Stomach (tissue), 9 donors: ENCODE data around the gene NCAPD2. TPM values are rescaled to one million over a fixed set of nuclear protein-coding genes. Genes with fewer than 3 reads are reported as not detected.

ENCODE experiments used
- DNase-seq, 2 donors: peaks; one replicate each; pipeline versions ENCODE4 v3.0.0 to v3.0.0-alpha.2; 2013 to 2019
- H3K27ac ChIP-seq, 5 donors: fragments of 200-600 bp in 4 of 5; sonication (generic) in 4 of 5; one replicate each; pipeline ENCODE4 v1.5.1; 2013 to 2019; ENCODE audit warnings: mild to moderate bottlenecking in 1 of 5, moderate library complexity in 1 of 5
- H3K27me3 ChIP-seq, 3 donors: fragments of 200-600 bp; sonication (generic); one replicate each; pipeline ENCODE4 v1.5.1; 2017 to 2019; ENCODE audit warnings: mixed run types in 1 of 3
- H3K36me3 ChIP-seq, 4 donors: fragments of 200-600 bp; sonication (generic); 1 replicate in 3 of 4; 2 replicates in 1 of 4; pipeline ENCODE4 v1.5.1; 2016 to 2019
- H3K4me1 ChIP-seq, 4 donors: fragments of 200-600 bp; sonication (generic); one replicate each; pipeline ENCODE4 v1.5.1; 2016 to 2019
- H3K4me3 ChIP-seq, 4 donors: fragments of 200-600 bp; sonication (generic) in 3 of 4; one replicate each; pipeline ENCODE4 v1.5.1; 2016 to 2019; ENCODE audit warnings: mild to moderate bottlenecking in 1 of 4
- H3K9me3 ChIP-seq, 4 donors: fragments of 200-600 bp; sonication (generic); one replicate each; pipeline ENCODE4 v1.5.1; 2016 to 2019
- EP300 ChIP-seq: sonication (generic); formaldehyde crosslinking; IDR thresholded peaks from one replicate; pipeline ENCODE4 v1.6.1; 2017; ENCODE audit warnings: antibody characterized with exemption
- POLR2A ChIP-seq, 4 donors: fragments of 450-650 bp; IDR thresholded peaks; one replicate each; pipeline ENCODE4 v1.6.1; 2016; ENCODE audit warnings: antibody characterized with exemption in 4 of 4, control low read depth in 2 of 4, mild to moderate bottlenecking in 1 of 4, moderate library complexity in 1 of 4
- POLR2AphosphoS5 ChIP-seq, 3 donors: sonication (generic); formaldehyde crosslinking; IDR thresholded peaks; one replicate each; pipeline ENCODE4 v1.6.1; 2016; ENCODE audit warnings: antibody characterized with exemption in 3 of 3
- WGBS, 5 donors: extraction: QIAGEN DNeasy Blood & Tissue Kit in 3 of 5; methylation state at CpG; one replicate each; pipeline versions ENCODE4 v1.1.5 to v1.1.7; 2013 to 2018; 5-methylcytosine and 5-hydroxymethylcytosine counted together
- intact Hi-C: fragments of 100-400 bp; cut with DNase I; formaldehyde crosslinking; loops from one replicate; pipeline ENCODE4 v1.15.1; 2023; ENCODE audit warnings: low total_unique reads
- polyA plus RNA-seq, 3 donors: library from polyadenylated mRNA; stranded (reverse); fragments of 200-250 nt; gene quantifications; one replicate each; pipeline ENCODE4 v1.2.3, GENCODE V29; 2013
- total RNA-seq, 5 donors: library from RNA; depleted of rRNA; stranded (reverse); fragments of >200 nt; gene quantifications; one replicate each; pipeline versions ENCODE4 v1.1.0 to v1.2.3, GENCODE V29; 2014 to 2016
- TF ChIP-seq, protein P1 (sequence below), 7 experiments: fragments of 450-650 bp in 4 of 7; fragments of 200-600 bp in 3 of 7; sonication (generic) in 3 of 7; IDR thresholded peaks; one replicate each; pipeline ENCODE4 v1.5.1; 2016 to 2019; ENCODE audit warnings: antibody characterized with exemption in 7 of 7, control low read depth in 2 of 7, mild to moderate bottlenecking in 1 of 7
- donor health status: healthy with polysubstance abuse.
- donor health status: Bipolar disorder and iron deficiency.
- donor health status: healthy.

NCAPD2 gene
- total and polyA plus RNA-seq, 8 donors = 8.3 to 105 (median 17.6) TPM

DNA sequence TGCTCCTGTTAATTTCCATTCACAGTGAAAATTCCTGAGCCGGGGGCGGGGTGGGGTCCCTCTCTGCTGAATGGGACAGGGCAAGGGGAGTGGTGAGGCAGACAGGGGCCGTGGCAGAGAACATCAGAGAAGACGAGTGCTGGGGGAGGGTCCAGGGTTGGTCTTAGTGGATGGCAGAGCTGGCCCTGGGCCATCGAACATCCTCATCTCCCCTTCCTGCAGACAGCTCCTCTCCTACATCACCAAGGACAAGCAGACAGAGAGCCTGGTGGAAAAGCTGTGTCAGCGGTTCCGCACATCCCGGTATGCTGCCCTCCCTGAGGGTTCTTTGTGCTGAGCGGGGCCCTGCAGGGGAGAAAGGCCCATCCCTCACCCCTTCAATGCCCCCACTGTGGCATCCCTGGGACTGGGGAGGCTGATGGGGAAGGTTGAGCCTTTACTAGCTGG lies 35.4 kb downstream of the NCAPD2 start:
- no peak overlapping the region for H3K27ac ChIP-seq
- peaks cover 70 to 75% (median 74%) of the 10 kb centered on the region in 4 donors for H3K36me3 ChIP-seq
- no peaks in the 10 kb centered on the region for H3K9me3 ChIP-seq
- H3K4me3 ChIP-seq = no peak overlapping the region
- intact Hi-C loops = no loop called here
- TF ChIP-seq POLR2AphosphoS5 (IDR thresholded peaks at IDR 0.05) (no peak), EP300 (no peak), POLR2A (IDR thresholded peaks at IDR 0.05) (no peak)
- TF ChIP-seq, protein P1, sequence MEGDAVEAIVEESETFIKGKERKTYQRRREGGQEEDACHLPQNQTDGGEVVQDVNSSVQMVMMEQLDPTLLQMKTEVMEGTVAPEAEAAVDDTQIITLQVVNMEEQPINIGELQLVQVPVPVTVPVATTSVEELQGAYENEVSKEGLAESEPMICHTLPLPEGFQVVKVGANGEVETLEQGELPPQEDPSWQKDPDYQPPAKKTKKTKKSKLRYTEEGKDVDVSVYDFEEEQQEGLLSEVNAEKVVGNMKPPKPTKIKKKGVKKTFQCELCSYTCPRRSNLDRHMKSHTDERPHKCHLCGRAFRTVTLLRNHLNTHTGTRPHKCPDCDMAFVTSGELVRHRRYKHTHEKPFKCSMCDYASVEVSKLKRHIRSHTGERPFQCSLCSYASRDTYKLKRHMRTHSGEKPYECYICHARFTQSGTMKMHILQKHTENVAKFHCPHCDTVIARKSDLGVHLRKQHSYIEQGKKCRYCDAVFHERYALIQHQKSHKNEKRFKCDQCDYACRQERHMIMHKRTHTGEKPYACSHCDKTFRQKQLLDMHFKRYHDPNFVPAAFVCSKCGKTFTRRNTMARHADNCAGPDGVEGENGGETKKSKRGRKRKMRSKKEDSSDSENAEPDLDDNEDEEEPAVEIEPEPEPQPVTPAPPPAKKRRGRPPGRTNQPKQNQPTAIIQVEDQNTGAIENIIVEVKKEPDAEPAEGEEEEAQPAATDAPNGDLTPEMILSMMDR (IDR thresholded peaks at IDR 0.05) = no peak
- peaks cover 19 to 26% (median 20%) of the 10 kb centered on the region in 4 donors for H3K4me1 ChIP-seq
- WGBS, 5 donors = 85 to 94% (median 91%) methylated on average over 4 to 9 of the region's 9 CpGs
- DNase-seq = no peak
- no peaks in the 10 kb centered on the region for H3K27me3 ChIP-seq

DNA sequence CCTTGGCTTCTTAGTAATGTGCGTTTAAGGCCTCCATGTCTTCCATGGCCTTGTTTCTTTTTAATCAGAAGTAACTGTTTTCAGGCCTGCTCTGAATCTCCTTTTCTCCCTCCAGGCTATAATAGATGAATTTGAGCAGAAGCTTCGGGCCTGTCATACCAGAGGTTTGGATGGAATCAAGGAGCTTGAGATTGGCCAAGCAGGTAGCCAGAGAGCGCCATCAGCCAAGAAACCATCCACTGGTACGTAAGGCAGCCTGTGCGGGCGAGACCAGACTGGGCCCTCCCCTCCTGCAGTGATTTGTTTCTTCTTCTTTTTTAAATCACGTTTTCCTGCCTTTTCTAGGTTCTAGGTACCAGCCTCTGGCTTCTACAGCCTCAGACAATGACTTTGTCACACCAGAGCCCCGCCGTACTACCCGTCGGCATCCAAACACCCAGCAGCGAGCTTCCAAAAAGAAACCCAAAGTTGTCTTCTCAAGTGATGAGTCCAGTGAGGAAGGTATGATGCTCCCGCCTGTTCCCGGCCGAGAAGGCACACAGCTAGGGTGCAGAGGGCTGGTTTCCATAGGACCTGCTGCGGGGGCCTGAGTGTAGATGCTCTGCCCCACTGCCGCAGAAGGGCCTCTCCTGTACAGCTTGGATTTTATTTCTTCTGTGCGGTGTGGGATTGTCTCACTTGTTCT lies 36.8 kb downstream of the NCAPD2 start:
- Histone ChIP-seq H3K27ac (no peak overlapping the region), H3K4me3 (no peak overlapping the region), H3K27me3 (no peaks in the 10 kb centered on the region), H3K4me1 (peaks cover 24 to 32% (median 27%) of the 10 kb centered on the region in 4 donors), H3K9me3 (no peaks in the 10 kb centered on the region), H3K36me3 (peaks cover 58 to 63% (median 60%) of the 10 kb centered on the region in 4 donors)
- DNase-seq = no peak
- intact Hi-C loops = loop anchor here (5.0 to 10.0 kb wide), 2 partner anchors 106 to 203 kb away; no protein-coding TSS in a partner anchor
- 91 to 95% (median 94%) methylated on average over 18 of the region's 18 CpGs for WGBS, 5 donors
- TF ChIP-seq POLR2A (IDR thresholded peaks at IDR 0.05) (no peak), EP300 (no peak), POLR2AphosphoS5 (IDR thresholded peaks at IDR 0.05) (no peak)
- TF ChIP-seq, protein P1 (IDR thresholded peaks at IDR 0.05) = no peak

DNA sequence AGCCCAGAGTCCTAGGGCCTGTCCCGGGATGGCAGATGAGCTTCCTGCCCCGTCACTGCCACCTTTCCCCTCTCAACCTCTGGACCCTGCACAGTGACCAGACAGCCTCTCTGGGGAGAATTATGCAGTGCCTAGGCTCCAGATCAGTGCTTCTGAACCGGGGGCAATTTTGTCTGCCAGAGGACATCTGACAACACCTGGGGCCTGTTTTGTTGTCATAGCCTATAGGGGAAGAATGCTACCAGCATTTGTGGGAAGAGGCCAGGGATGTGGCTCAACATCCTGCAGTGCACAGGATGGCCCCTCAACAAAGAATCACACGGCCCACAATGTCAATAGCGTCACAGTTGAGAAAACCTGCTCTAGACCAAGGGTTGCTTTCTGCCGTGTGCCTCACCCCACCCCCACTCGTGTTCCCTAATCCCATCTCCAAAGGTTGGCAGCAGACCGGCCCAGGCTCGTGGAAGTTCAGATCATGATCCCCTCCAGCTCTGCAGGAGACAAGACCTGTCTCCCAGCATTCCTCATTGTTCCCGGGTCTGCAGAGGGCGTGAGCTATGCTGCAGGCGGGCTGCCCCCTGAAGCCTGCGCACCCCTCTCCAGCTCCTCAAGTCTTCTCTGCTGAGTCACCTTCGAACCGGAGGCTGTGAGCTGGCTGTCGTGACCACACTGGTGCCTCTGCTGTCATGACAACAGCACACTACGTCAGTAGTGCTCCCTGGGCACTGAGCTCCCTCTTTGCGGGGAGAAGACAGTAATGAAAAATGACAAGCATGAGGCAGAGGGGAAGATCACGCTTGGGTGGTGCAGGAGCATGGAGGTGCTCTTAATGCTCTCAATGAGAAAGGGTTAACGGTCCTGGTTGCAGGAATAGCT lies 38.4 kb downstream of the NCAPD2 start:
- Histone ChIP-seq H3K27ac (peak overlapping the region; percentile 95 to 100 (median 96)), H3K36me3 (peaks cover 55 to 63% (median 59%) of the 10 kb centered on the region in 4 donors), H3K27me3 (no peaks in the 10 kb centered on the region), H3K4me1 (peaks cover 39 to 48% (median 43%) of the 10 kb centered on the region in 4 donors), H3K4me3 (peak overlapping the region; percentile 80 to 97 (median 90)), H3K9me3 (no peaks in the 10 kb centered on the region)
- peak; percentile 55 to 90 for DNase-seq
- peak in 2 of 3 donors; percentile 38 to 63 for TF ChIP-seq POLR2AphosphoS5 (IDR thresholded peaks at IDR 0.05)
- TF ChIP-seq, protein P1 (IDR thresholded peaks at IDR 0.05) = no peak
- 19 to 29% (median 25%) methylated on average over 16 to 20 of the region's 20 CpGs for WGBS, 5 donors
- intact Hi-C loops = loop anchor here (5.0 to 10.0 kb wide), 2 partner anchors 107 to 205 kb away; no protein-coding TSS in a partner anchor
